ENCODE data around the gene HLA-B.

GRCh38 chr6:31332637-31333602 lies 24.1 kb downstream of the HLA-B start:
- TF ChIP-seq CTCF (IDR thresholded peaks at IDR 0.05): no peak
- TF ChIP-seq EP300 (IDR thresholded peaks at IDR 0.05): no peak

Measured in suprapubic skin (tissue), 3 donors.